ENCODE measurements around the gene AQP9. TPM values are rescaled to one million over a fixed set of nuclear protein-coding genes. Genes with fewer than 3 reads are reported as not detected.

The AQP9 gene
- total RNA-seq, 1 donor from 2014 or later = 0.43 TPM

DNA sequence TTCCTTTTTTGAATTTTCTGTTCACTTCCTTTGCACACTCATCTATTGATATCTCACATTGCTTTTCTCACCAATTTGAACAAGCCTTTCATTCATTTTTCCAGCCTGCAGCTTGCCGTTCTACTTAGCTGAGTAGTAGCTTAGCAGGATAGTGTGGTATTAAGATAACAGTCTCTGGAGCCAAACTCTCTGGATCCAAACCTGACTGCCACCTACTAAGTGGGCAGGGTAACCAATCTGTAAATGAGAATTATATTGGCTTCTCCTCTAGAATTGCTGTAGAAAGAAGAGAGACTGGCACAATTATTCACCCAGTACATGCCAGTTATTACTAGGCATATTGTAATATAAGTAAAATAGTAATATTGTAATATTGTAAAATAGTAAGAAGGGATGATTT, 40.5 kb downstream of the AQP9 start:
- Histone ChIP-seq H3K4me3 (no peak overlapping the region), H3K9me3 (no peaks in the 10 kb centered on the region), H3K27ac (no peak overlapping the region), H3K27me3 (no peaks in the 10 kb centered on the region), H3K36me3 (no peaks in the 10 kb centered on the region), H3K4me1 (no peaks in the 10 kb centered on the region)
- intact Hi-C loops (cut with DNase I) = no loop called here
- no peak for DNase-seq (ENCODE audit: low spot score in 2 of 2)
- TF ChIP-seq, protein P1, sequence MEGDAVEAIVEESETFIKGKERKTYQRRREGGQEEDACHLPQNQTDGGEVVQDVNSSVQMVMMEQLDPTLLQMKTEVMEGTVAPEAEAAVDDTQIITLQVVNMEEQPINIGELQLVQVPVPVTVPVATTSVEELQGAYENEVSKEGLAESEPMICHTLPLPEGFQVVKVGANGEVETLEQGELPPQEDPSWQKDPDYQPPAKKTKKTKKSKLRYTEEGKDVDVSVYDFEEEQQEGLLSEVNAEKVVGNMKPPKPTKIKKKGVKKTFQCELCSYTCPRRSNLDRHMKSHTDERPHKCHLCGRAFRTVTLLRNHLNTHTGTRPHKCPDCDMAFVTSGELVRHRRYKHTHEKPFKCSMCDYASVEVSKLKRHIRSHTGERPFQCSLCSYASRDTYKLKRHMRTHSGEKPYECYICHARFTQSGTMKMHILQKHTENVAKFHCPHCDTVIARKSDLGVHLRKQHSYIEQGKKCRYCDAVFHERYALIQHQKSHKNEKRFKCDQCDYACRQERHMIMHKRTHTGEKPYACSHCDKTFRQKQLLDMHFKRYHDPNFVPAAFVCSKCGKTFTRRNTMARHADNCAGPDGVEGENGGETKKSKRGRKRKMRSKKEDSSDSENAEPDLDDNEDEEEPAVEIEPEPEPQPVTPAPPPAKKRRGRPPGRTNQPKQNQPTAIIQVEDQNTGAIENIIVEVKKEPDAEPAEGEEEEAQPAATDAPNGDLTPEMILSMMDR (IDR thresholded peaks at IDR 0.05) = no peak

DNA sequence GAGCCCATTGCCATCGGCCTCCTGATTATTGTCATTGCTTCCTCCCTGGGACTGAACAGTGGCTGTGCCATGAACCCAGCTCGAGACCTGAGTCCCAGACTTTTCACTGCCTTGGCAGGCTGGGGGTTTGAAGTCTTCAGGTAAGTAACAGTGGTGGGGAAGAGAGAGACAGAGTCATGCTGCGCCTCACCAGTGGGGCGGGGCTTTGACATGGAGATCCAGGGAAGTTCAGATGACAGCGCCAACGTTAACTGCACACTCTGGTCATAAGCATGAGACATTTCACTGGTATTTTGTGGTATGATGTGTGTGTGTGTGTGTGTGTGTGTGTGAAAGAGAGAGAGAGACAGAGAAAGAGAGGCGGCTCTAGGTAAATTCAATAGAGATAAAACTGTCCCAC, 41.0 kb downstream of the AQP9 start:
- Histone ChIP-seq H3K4me1 (no peaks in the 10 kb centered on the region), H3K36me3 (no peaks in the 10 kb centered on the region), H3K4me3 (no peak overlapping the region), H3K9me3 (no peaks in the 10 kb centered on the region), H3K27me3 (no peaks in the 10 kb centered on the region), H3K27ac (no peak overlapping the region)
- DNase-seq (ENCODE audit: low spot score in 2 of 2) = no peak
- TF ChIP-seq, protein P1 (IDR thresholded peaks at IDR 0.05) = no peak
- intact Hi-C loops (cut with DNase I) = no loop called here

DNA sequence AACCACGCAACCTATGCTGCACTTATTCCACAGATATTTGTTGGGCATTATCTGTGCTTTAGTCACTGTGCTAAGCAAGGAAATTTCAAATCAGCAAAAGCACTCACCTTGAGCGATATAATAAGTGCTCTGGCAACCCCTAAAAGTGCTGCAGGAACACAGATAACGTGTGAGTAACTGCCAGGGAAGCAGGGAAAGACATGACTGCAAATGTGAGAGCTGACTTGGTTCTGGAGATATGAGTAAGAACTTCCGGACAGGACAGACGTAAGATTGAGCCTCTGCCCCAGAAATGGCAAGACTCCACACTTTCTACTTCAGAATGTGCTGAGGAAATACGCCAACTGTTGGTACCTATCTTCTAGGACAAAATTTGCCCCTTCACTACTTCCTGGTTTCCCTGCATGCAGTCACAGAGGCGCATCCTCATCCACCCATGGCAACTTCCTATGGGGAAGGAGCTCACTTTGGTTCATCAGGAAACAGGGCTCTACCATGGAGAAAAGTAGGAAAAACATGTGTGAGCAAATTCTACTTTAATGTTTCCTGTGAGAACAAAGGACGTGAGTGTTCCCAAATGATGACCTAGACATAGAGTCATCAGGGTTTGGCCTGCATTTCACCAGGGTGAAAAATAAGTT, 41.7 kb downstream of the AQP9 start:
- H3K36me3 ChIP-seq = no peaks in the 10 kb centered on the region

DNA sequence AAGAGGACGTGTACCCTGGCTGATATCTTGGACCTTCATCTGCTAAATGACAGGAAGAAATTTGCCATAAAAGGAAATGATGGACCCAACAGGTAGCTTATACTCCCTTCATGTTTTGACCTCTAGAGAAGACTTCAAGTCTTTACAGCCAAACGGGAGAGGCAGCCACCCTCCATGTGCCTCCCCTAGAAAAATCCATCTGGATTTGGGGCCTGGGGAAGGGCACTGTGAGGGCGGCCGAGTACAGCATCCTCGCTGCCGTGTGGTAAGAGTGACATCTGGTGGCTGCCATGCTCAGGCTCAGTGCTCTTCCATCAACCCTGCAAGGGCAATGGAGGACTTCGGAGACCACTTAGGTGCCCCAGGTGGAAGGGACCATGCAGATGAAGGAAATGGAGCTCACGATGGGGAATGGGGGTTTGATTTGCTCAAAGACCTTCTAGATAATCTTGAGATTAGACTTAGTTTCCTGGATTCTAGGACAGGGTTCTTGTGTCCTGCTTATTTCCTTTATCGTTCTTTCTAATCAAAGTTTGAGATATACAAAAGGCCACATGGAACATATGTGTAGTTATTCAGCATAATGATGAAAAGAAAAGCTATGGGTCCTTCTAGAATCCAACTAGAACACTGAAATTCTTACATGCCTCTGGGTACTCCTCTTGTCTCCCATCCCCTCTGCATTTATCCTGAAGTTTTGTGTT, 44.4 kb downstream of the AQP9 start:
- no peaks in the 10 kb centered on the region for H3K36me3 ChIP-seq
- H3K27ac ChIP-seq = no peak overlapping the region
- intact Hi-C loops (cut with DNase I) = loop anchor here (5.0 kb wide), 1 partner anchor 620 kb away; no protein-coding TSS in a partner anchor
- no peaks in the 10 kb centered on the region for H3K27me3 ChIP-seq
- no peaks in the 10 kb centered on the region for H3K4me1 ChIP-seq
- no peak for DNase-seq (ENCODE audit: low spot score in 2 of 2)
- TF ChIP-seq, protein P1 (IDR thresholded peaks at IDR 0.05) = peak; percentile 51 to 64 (median 55)
- H3K9me3 ChIP-seq = no peaks in the 10 kb centered on the region
- H3K4me3 ChIP-seq = no peak overlapping the region

More for the DNA sequence above, 41.7 kb downstream of the AQP9 start:
- TF ChIP-seq, protein P1 (IDR thresholded peaks at IDR 0.05) = no peak
- Histone ChIP-seq H3K4me1 (no peaks in the 10 kb centered on the region), H3K27ac (no peak overlapping the region), H3K9me3 (no peaks in the 10 kb centered on the region), H3K4me3 (no peak overlapping the region), H3K27me3 (no peaks in the 10 kb centered on the region)
- DNase-seq (ENCODE audit: low spot score in 2 of 2) = no peak
- intact Hi-C loops (cut with DNase I) = loop anchor here (5.0 kb wide), 1 partner anchor 618 kb away; no protein-coding TSS in a partner anchor

DNA sequence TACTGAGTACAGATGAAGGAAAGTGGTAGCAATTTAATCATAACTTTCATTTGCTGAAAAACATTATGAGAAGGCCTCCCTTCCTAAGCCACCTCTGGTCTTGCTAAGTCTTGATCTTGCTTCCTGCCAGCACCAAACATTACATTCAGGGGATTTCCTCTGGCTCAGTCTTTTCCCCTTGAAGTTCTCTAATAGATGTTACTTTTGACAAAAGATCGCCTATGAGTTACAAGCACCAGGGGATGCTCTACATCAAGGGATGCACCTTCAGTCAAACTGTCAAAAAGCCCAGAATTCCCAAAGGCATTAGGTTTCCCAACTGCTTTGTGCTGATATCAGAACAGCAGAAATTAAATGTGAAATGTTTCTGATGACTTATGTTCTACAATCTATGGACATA, 47.3 kb downstream of the AQP9 start:
- intact Hi-C loops (cut with DNase I) = no loop called here
- no peaks in the 10 kb centered on the region for H3K36me3 ChIP-seq
- H3K9me3 ChIP-seq = no peaks in the 10 kb centered on the region
- H3K4me1 ChIP-seq = no peaks in the 10 kb centered on the region
- TF ChIP-seq, protein P1 (IDR thresholded peaks at IDR 0.05) = no peak
- no peak overlapping the region for H3K27ac ChIP-seq
- no peaks in the 10 kb centered on the region for H3K27me3 ChIP-seq
- no peak overlapping the region for H3K4me3 ChIP-seq
- DNase-seq (ENCODE audit: low spot score in 2 of 2) = no peak

Measured in ascending aorta (tissue), 2 donors.